CD4-positive, alpha-beta T cell treated with Interleukin-1 beta for 1 hour (primary cell): ENCODE data around the gene GPR55.

ENCODE experiments used
- DNase-seq, 2 donors: peaks; one replicate each; pipeline ENCODE4 v3.0.0-alpha.2; 2020 to 2022

GPR55 gene

GRCh38 chr2:230899786-230900185, 25.3 kb downstream of the GPR55 start:
- DNase-seq, result no peak

- DNase-seq, result no peak
Measured at GRCh38 chr2:230899287-230899686, 25.8 kb downstream of the GPR55 start.

- no peak for DNase-seq
Measured at GRCh38 chr2:230898713-230899091, 26.3 kb downstream of the GPR55 start.

- DNase-seq, result no peak
Measured at GRCh38 chr2:230898016-230898712, 26.9 kb downstream of the GPR55 start.

GRCh38 chr2:230896346-230897115, 28.5 kb downstream of the GPR55 start:
- no peak for DNase-seq

GRCh38 chr2:230895536-230896345, 29.3 kb downstream of the GPR55 start:
- DNase-seq, result no peak

GRCh38 chr2:230893841-230894781, 30.9 kb downstream of the GPR55 start:
- peak in 1 of 2 donors; percentile 33 for DNase-seq

- no peak for DNase-seq
Measured at GRCh38 chr2:230893338-230893737, 31.7 kb downstream of the GPR55 start.

- DNase-seq, result no peak
Measured at GRCh38 chr2:230891509-230891908, 33.5 kb downstream of the GPR55 start.

GRCh38 chr2:230891064-230891463, 34.0 kb downstream of the GPR55 start:
- no peak for DNase-seq

GRCh38 chr2:230890646-230891045, 34.4 kb downstream of the GPR55 start:
- DNase-seq, result no peak

GRCh38 chr2:230889911-230890601, 35.0 kb downstream of the GPR55 start:
- no peak for DNase-seq

- no peak for DNase-seq
Measured at GRCh38 chr2:230888824-230889400, 36.1 kb downstream of the GPR55 start.

GRCh38 chr2:230887342-230887741, 37.7 kb downstream of the GPR55 start:
- no peak for DNase-seq

- no peak for DNase-seq
Measured at GRCh38 chr2:230886671-230887071, 38.4 kb downstream of the GPR55 start.

GRCh38 chr2:230886206-230886605, 38.8 kb downstream of the GPR55 start:
- DNase-seq, result no peak

- DNase-seq, result peak in 1 of 2 donors; percentile 41
Measured at GRCh38 chr2:230885463-230886130, 39.4 kb downstream of the GPR55 start.

- DNase-seq, result no peak
Measured at GRCh38 chr2:230881840-230882239, 43.2 kb downstream of the GPR55 start.

- DNase-seq, result no peak
Measured at GRCh38 chr2:230879891-230880290, 45.2 kb downstream of the GPR55 start.

GRCh38 chr2:230879271-230879882, 45.7 kb downstream of the GPR55 start:
- no peak for DNase-seq
